ENCODE data around the gene ZNF445.
"Not testable (repeated sequence)": the region's sequence is repeated elsewhere in the genome, so short reads cannot be mapped to it uniquely, and the experiment has no call there.

The ZNF445 gene

GRCh38 chr3:44429459-44429858 is 48.0 kb downstream of the ZNF445 start:
- no peak for DNase-seq

GRCh38 chr3:44428910-44429309 is 48.6 kb downstream of the ZNF445 start:
- no peak for DNase-seq

GRCh38 chr3:44427683-44428082 is 49.8 kb downstream of the ZNF445 start:
- no peak for DNase-seq

GRCh38 chr3:44424758-44425157 is 52.7 kb downstream of the ZNF445 start:
- no peak for DNase-seq

GRCh38 chr3:44421280-44421679 is 56.2 kb downstream of the ZNF445 start:
- DNase-seq: no peak

GRCh38 chr3:44420676-44421075 is 56.8 kb downstream of the ZNF445 start:
- no peak for DNase-seq

- DNase-seq: no peak
Observed at GRCh38 chr3:44419923-44420650, 57.4 kb downstream of the ZNF445 start.

- no peak for DNase-seq
Observed at GRCh38 chr3:44419116-44419922, 58.2 kb downstream of the ZNF445 start.

GRCh38 chr3:44418549-44418948 is 58.9 kb downstream of the ZNF445 start:
- no peak for DNase-seq

GRCh38 chr3:44418118-44418517 is 59.4 kb downstream of the ZNF445 start:
- not testable (repeated sequence) for DNase-seq

- no peak for DNase-seq
Observed at GRCh38 chr3:44416031-44417030, 61.1 kb downstream of the ZNF445 start.

- no peak for DNase-seq
Observed at GRCh38 chr3:44415421-44415820, 62.0 kb downstream of the ZNF445 start.

- no peak for DNase-seq
Observed at GRCh38 chr3:44414517-44415090, 62.9 kb downstream of the ZNF445 start.

- DNase-seq: no peak
Observed at GRCh38 chr3:44412365-44412764, 65.1 kb downstream of the ZNF445 start.

- no peak for DNase-seq
Observed at GRCh38 chr3:44411031-44411645, 66.3 kb downstream of the ZNF445 start.

- no peak for DNase-seq
Observed at GRCh38 chr3:44409640-44410410, 67.6 kb downstream of the ZNF445 start.

- DNase-seq: no peak
Observed at GRCh38 chr3:44402548-44402947, 74.9 kb downstream of the ZNF445 start.

GRCh38 chr3:44400771-44401170 is 76.7 kb downstream of the ZNF445 start:
- DNase-seq: no peak

- DNase-seq: no peak
Observed at GRCh38 chr3:44398853-44399252, 78.6 kb downstream of the ZNF445 start.

- not testable (repeated sequence) for DNase-seq
Observed at GRCh38 chr3:44398271-44398670, 79.2 kb downstream of the ZNF445 start.

All from activated naive CD4-positive, alpha-beta T cell treated with anti-CD3 and anti-CD28 coated beads, Interleukin-2, amount 50 U/mL, for 16 hours (primary cell).